Medulla oblongata (tissue), 1 donor: ENCODE data around the gene CHRM5.
A peak's percentile ranks its signal among the peaks of the same experiment; 100 is the strongest.

Experiments
- DNase-seq: peaks from one replicate; pipeline ENCODE4 v3.0.0-alpha.2; 2015; ENCODE audit errors: extremely low spot score

Gene CHRM5

DNA sequence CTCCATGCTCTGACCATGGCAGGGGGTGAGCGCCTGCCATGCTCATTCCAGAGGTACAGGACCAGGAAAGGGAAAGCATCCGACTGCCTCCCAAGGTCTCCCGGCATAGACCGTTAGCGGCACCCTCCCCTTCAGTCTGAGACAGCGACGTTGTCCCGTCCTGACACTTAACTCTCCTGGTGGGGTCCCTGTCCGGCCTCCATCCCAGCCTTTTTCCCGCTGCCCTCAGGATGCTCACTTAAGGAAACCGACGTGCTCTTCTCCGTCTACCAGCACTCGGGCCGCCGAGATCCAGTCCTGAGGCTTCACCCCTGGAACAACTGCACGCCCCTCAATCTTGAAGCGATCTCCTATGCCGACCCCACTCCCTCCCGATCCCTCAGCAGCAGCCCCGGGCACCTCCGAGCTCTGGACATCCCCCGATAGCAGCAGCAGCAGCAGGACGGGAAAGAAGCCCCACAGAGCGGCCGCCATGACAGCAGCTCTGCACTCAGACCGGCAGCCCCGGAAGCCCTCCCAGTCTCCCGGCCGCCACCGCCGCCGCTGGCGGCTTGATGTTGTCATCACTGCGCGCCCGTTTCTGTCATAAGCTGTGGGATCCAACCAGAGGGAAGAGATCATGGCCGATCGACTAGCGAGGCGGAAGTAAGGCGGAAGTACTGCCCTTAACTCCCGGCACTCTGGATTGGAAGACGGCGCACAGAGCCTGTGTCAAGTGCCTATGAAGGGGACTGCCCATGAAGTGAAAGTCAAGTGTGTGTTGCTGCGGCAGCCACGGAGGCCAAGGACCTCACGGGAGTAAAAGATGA is 133.3 kb downstream of the CHRM5 start, which contains the start of the genes EMC7 and PGBD4:
Gene EMC7 (minus strand): TSS at position 497 of the 809 bp plus-strand sequence. CDS start 23 bp downstream, at position 474.
Gene PGBD4 (plus strand): TSS at position 718 of the 809 bp plus-strand sequence. CDS start 449 bp downstream, outside the sequence.
- DNase-seq: peak; percentile 99

GRCh38 chr15:34102175-34102925 is 134.1 kb downstream of the CHRM5 start:
- no peak for DNase-seq

DNA sequence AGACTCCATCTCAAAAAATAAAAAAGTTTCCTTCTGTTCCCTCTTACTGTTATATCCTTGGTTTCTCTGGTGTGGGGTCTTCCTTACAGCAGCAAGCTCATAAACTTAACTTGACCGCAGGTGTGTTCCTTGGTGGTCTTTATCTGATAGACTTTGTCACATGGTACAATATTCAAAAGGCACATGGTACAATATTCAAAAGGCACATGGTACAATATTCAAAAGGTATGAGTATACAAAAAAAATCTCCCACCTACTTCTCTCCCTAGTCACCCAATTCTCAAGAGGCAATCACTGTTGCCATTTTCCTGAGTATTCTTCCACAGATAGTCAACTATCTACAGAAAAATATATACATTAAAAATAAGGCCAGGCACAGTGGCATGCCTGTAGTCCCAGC is 138.1 kb downstream of the CHRM5 start:
- no peak for DNase-seq

GRCh38 chr15:34107315-34107714 is 139.0 kb downstream of the CHRM5 start:
- no peak for DNase-seq

DNA sequence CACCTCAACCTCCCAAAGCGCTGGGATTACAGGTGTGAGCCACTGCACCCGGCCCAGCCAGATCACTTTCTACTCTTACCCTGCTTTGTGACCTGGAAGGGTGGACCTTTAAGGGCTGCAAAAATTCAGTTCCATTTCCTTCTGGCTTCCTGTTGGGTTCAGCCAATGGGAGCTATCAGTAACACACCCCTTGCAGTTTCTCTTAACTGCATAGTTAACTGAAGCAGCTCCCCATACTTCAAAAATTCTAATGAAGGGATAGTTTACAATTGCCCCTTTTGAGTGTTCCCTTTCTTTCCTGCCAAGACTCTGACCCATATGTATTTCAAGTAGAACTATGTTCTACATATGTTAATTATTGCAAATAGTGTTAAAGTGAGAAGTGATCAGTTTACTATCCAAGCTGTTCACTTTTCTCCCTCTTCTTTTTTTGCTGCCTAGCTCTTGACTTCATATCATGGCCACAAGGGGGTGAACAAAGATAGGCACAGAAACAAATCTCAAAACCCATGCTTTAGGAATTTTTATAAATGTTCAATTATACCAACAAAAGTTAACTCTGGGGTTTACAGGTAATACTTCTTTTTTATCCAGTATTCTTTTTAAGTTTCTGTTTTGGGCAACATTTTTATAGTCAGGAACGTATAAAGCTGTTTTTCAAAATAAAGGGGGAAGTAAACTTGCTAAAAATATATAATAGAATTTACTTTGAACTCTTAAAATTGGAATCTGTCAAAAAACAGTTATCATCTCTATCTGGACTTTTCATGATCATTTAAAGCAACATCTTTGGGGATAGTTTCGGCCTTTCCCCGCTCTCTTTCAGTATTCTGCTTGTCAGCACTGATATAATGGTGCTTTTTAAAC is 141.7 kb downstream of the CHRM5 start:
- peak; percentile 47 for DNase-seq

DNA sequence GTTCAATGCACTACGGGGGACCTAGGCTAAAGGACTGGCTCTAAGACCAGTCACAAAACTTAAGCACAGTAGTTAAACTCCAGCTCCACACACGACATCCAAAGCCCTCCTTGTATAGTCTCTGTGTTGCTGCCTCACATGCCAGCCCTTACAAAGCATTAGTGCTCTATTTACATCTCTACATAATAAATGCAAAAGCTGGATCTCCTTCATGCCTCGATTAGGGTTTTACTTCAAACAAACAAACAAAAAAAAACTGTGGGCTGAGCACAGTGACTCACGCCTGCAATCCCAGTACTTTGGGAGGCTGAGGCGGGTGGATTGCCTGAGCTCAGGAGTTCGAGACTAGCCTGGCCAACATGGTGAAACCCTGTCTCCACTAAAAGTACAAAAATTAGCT is 143.2 kb downstream of the CHRM5 start:
- no peak for DNase-seq

DNA sequence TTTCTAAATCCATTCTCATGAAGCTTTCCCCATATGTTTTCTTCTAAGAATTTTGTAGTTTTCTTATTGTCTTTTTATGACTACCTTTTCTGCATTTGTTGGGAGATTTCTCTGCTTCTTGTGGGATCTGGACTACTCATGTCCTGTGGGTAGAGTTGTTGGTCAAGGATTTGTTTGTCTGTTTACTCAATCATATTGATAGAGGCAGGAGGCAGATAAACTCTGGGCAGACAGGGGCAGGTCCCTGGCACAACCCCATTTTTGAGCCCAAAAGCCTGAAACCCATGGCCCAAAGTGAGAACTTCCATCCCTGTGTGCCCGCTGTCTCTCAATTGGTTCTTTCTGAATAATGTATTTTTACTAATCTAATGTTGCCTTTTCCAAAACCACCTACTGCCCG is 145.9 kb downstream of the CHRM5 start:
- DNase-seq: no peak

GRCh38 chr15:34114739-34115138 is 146.4 kb downstream of the CHRM5 start:
- no peak for DNase-seq

- DNase-seq: no peak
Measured at GRCh38 chr15:34116620-34117019, 148.3 kb downstream of the CHRM5 start.
